HS-5 (cell line): ENCODE measurements around the gene ANKRD50.

Experiments
- DNase-seq: peaks from one replicate; pipeline ENCODE4 v3.0.0-alpha.2; 2012; ENCODE audit warnings: low read depth

Gene ANKRD50

GRCh38 chr4:124708517-124709300 is 3.8 kb downstream of the ANKRD50 start:
- DNase-seq, result no peak

- DNase-seq, result no peak
These were observed 7.1 kb downstream of the ANKRD50 start for GRCh38 chr4:124705393-124705792.

- DNase-seq, result no peak
These were observed 9.4 kb downstream of the ANKRD50 start for GRCh38 chr4:124703154-124703553.

GRCh38 chr4:124697441-124697840 is 15.1 kb downstream of the ANKRD50 start:
- no peak for DNase-seq

- DNase-seq, result no peak
These were observed 16.4 kb downstream of the ANKRD50 start for GRCh38 chr4:124696182-124696581.

- DNase-seq, result no peak
These were observed 17.5 kb downstream of the ANKRD50 start for GRCh38 chr4:124694946-124695598.

- no peak for DNase-seq
These were observed 18.2 kb downstream of the ANKRD50 start for GRCh38 chr4:124694306-124694705.

- DNase-seq, result no peak
These were observed 20.7 kb downstream of the ANKRD50 start for GRCh38 chr4:124691801-124692200.

- DNase-seq, result no peak
These were observed 26.3 kb downstream of the ANKRD50 start for GRCh38 chr4:124686279-124686678.

GRCh38 chr4:124685851-124686250 is 26.7 kb downstream of the ANKRD50 start:
- DNase-seq, result no peak

GRCh38 chr4:124684301-124684700 is 28.2 kb downstream of the ANKRD50 start:
- no peak for DNase-seq

- no peak for DNase-seq
These were observed 30.1 kb downstream of the ANKRD50 start for GRCh38 chr4:124682384-124682783.

- no peak for DNase-seq
These were observed 46.0 kb downstream of the ANKRD50 start for GRCh38 chr4:124666496-124666895.

- no peak for DNase-seq
These were observed 53.7 kb downstream of the ANKRD50 start for GRCh38 chr4:124658795-124659194.

- no peak for DNase-seq
These were observed 61.9 kb downstream of the ANKRD50 start for GRCh38 chr4:124650614-124651013.

- no peak for DNase-seq
These were observed 64.9 kb downstream of the ANKRD50 start for GRCh38 chr4:124647599-124647998.

- DNase-seq, result no peak
These were observed 67.9 kb downstream of the ANKRD50 start for GRCh38 chr4:124644621-124645020.

- DNase-seq, result no peak
These were observed 69.7 kb downstream of the ANKRD50 start for GRCh38 chr4:124642846-124643245.

GRCh38 chr4:124641715-124642381 is 70.7 kb downstream of the ANKRD50 start:
- peak; percentile 87 for DNase-seq

GRCh38 chr4:124640022-124640730 is 72.4 kb downstream of the ANKRD50 start:
- DNase-seq, result peak; percentile 83

GRCh38 chr4:124637321-124637720 is 75.2 kb downstream of the ANKRD50 start:
- DNase-seq, result no peak

GRCh38 chr4:124636788-124637187 is 75.7 kb downstream of the ANKRD50 start:
- no peak for DNase-seq
